Activated CD4-positive, CD25-positive, alpha-beta regulatory T cell (primary cell): ENCODE measurements around the gene U2AF2.
"Not testable (repeated sequence)": the region's sequence is repeated elsewhere in the genome, so short reads cannot be mapped to it uniquely, and the experiment has no call there.

ENCODE experiments used
- DNase-seq, 4 experiments: peaks; one replicate each; lab custom pipeline; 2025; lab: John Stamatoyannopoulos, UW

U2AF2 gene

DNA sequence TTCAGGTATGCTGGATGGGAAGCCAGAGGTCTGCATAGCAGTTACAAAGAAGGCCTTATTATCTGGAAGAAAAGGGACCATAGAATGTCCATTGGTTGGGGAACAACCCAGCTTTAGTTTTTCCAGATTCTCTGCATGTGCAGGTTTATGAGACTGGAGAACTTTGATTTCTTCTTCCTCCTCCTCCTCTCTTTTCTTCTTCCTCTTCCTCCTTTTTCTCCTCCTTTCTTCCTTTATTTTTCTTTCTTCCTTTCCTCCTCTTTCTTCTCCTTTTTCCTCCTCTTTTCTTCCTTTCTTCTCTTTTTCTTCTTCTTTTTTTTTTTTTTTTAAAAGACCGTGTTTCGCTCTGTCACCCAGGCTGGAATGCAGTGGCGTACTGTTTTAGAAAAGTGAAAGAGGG is 51.1 kb downstream of the U2AF2 start:
- DNase-seq = no peak

DNA sequence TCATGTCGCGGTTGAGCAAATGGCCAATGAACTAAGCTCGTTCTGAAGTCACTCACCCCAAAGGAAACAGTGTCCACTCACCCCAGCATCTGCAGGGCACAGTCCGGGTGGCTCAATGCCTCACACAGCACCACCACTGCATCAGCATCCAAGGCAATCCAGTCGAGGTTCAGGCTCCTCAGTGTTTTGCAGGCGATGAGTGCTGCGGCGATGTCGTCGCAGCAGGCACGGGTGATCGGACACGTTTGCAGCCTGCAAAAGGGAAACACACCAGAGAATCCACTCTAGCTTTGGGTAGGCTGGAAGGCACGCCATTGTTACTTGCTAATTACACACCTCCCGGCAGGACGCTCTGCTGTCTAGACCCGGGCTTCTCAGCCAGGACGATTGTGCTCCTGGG is 56.9 kb downstream of the U2AF2 start:
- DNase-seq = no peak

DNA sequence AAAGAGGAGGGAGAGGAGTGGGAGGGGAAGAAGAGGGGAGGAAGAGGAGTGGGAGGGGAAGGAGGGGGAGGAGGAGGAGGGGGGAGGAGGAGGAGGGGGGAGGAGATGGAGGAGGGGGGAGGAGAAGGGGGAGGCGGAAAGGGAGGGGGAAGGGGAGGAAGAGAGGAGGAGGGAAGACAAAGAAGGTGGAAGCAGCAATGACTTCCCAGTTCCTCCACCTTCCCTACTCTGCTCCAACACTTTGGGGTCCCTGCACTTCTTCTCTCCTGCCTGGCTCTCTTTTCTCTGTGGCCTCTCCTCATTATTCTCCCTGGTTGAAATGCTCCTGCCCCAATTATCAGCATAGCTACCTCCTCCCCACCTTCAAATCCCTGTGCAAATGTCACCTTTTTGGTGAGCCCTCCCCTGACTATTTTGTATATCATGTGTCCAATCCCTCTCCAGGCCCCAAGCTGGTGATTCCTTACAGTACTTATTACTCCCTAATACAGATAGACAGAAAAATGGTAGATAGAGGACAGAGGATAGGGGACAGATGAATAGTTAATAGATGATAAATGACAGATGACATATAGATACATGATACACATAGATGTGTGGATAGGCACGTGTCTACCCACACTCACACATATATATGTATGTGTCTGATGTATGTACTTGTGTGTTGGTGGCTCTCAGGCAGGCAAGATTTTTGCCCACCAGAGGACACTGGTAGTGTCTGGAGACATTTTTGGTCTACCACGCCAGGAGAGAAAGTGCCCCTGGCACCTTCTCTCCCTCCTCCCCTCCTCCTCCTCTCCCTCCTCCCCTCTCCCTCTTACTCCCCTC is 58.2 kb downstream of the U2AF2 start:
- DNase-seq = no peak

DNA sequence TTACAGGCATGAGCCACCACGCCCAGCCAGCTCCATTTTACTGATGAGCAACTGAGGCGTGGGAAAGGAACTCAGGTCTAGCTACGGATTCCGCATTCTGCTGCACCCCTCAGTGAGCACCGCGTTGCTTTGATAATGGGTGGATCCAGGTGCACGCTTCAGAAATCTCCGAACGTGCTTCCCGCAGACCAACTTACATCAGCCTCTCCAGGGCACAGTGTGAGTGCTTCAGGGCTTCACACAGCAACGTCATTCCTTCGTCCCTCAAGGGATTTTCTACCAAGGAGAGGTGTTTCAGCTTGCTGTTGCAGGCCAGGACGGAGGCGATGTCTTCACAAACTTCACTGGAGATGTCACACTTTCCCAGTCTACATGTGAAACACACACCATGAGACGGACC is 61.7 kb downstream of the U2AF2 start:
- DNase-seq = no peak

DNA sequence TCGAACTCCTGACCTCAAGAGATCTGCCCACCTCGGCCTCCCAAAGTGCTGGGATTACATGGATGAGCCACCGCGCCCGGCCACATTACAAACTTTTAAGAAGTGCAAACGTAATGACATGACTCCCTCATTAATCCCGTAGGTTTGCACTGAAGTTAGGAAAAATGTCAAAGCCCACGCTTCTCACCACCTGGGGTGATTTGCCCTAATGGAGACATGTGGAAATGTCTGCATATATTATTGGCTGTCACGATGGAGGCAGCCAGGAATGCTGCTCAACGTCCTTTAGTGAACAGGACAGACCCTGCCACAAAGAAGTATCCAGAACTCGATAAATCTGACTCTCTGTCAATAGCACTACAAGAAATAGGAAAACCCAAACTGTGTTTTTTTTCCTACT is 62.4 kb downstream of the U2AF2 start:
- no peak for DNase-seq

DNA sequence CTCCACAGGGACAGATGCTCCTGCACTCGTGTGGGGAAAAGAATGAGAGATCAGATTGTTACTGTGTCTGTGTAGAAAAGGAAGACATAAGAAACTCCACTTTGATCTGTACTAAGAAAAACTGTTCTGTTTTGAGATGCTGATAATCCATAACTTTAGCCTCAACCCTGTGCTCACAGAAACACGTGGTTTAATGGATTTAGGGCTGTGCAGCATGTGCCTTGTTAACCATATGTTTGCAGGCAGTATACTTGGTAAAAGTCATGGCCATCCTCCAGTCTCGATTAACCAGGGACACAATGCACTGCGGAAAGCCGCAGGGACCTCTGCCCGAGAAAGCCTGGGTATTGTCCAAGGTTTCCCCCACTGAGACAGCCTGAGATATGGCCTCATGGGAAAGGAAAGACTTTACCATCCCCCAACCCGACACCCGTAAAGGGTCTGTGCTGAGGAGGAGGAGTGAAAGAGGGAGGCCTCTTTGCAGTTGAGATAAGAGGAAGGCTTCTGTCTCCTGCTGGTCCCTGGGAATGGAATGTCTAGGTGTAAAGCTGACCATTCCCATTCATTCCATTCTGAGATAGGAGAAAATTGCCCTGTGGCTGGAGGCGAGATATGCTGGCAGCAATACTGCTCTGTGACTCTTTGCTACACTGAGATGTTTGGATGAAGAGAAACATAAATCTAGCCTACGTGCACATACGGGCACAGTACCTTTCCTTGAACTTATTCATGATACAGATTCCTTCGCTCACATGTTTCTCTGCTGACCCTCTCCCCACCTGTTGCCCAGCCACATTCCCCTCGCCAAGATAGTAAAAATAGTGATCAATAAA is 63.3 kb downstream of the U2AF2 start:
- DNase-seq = not testable (repeated sequence)

DNA sequence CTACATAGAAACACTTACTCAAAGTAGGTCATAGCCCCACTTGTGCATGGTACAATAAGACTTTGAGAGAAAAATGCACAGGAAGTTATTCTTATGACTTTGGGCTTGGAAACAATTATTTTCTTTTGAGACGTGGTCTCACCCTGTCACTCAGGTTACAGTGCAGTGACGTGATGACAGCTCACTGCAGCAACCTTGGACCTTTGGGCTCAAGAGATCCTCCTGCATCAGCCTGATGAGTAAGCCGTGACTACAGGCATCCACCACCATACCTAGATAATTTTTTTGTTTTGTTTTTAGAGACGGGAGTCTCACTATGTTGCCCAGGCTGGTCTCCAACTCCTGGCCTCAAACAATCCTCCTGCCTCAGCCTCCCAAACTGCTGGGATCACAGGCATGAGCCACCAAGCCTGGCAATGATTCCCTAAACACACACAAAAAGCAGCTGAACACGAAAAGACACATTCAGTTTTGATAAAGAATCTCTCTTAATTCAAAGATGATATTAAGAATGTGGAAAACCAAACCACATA is 65.4 kb downstream of the U2AF2 start:
- no peak for DNase-seq

DNA sequence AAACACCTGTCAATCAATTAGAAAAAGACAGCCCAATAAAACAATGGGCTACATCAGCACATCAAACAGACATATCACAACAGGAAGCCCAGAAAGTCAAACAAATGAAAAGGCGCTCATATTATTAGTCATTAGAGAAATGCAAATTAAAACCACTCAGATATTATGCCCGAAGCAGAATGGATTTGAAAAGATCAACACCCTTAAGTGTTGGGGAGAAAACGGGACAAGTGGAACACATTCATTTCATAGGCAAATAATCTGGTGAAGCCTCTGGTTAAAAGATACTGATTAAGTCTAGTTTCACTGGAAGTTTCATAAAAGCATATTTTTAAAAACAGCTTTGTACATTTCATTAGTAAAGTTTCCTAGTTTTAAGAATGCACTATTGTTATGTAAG is 66.0 kb downstream of the U2AF2 start:
- no peak for DNase-seq

DNA sequence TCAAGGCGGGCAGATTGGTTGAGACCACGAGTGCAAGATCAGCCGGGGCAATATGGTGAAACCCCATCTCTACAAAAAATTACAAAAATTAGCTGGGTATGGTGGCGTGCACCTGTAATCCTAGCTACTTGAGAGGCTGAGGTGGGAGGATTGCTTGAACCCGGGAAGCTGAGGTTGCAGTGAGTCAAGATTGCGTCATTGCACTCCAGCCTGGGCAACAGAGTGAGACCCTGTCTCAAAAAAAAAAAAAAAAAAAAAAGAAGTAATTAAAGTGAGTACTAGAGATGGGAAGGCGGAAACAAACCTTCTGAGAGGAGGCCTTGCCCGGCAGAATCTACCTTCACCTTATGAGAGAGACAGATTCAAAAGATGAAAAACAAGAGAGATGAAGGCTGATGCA is 68.7 kb downstream of the U2AF2 start:
- no peak for DNase-seq
